GM23248 (cell line): Measurements from ENCODE around the gene SPG7. TPM values are rescaled to one million over a fixed set of nuclear protein-coding genes. Genes with fewer than 3 reads are reported as not detected.

Experiments
- DNase-seq: peaks from one replicate; pipeline ENCODE4 v3.0.0-alpha.2; 2015
- H2AFZ ChIP-seq: fragments of 200-600 bp; sonication (generic); 2 replicates; pipeline ENCODE4 v1.6.1; 2016; ENCODE audit warnings: antibody characterized with exemption
- H3F3A ChIP-seq: fragments of 200-600 bp; sonication (generic); 2 replicates; pipeline ENCODE4 v1.6.1; 2016; ENCODE audit warnings: mild to moderate bottlenecking, antibody characterized with exemption, mixed run types; ENCODE audit not compliant: insufficient read depth
- H3K27ac ChIP-seq: fragments of 200-600 bp; sonication (generic); 2 replicates; pipeline ENCODE4 v1.5.1; 2016; ENCODE audit warnings: mild to moderate bottlenecking
- H3K27me3 ChIP-seq: fragments of 200-600 bp; sonication (generic); replicated peaks from 2 replicates; pipeline ENCODE4 v1.6.1; 2016; ENCODE audit warnings: mild to moderate bottlenecking; ENCODE audit not compliant: insufficient read depth
- H3K36me3 ChIP-seq: fragments of 200-600 bp; sonication (generic); 2 replicates; pipeline ENCODE4 v1.6.1; 2016; ENCODE audit warnings: low read depth, mild to moderate bottlenecking
- H3K4me1 ChIP-seq: fragments of 200-600 bp; sonication (generic); 2 replicates; pipeline ENCODE4 v1.6.1; 2016; ENCODE audit warnings: mild to moderate bottlenecking; ENCODE audit not compliant: insufficient read depth
- H3K4me2 ChIP-seq: fragments of 200-600 bp; sonication (generic); one replicate; pipeline ENCODE4 v1.6.1; 2016; ENCODE audit warnings: mild to moderate bottlenecking; ENCODE audit not compliant: unreplicated experiment
- H3K4me3 ChIP-seq: fragments of 200-600 bp; sonication (generic); 2 replicates; pipeline ENCODE4 v1.5.1; 2016; ENCODE audit warnings: mild to moderate bottlenecking
- H3K79me2 ChIP-seq: fragments of 200-600 bp; sonication (generic); 2 replicates; pipeline ENCODE4 v1.6.1; 2016; ENCODE audit warnings: mild to moderate bottlenecking; ENCODE audit not compliant: insufficient read depth
- H3K9ac ChIP-seq: fragments of 200-600 bp; sonication (generic); 2 replicates; pipeline ENCODE4 v1.6.1; 2016; ENCODE audit warnings: mild to moderate bottlenecking
- H3K9me2 ChIP-seq: fragments of 200-600 bp; sonication (generic); 2 replicates; pipeline ENCODE4 v1.6.1; 2016; ENCODE audit warnings: mixed run types, mild to moderate bottlenecking, moderate library complexity; ENCODE audit not compliant: insufficient read depth
- H3K9me3 ChIP-seq: fragments of 200-600 bp; sonication (generic); one replicate; pipeline ENCODE4 v1.6.1; 2017; ENCODE audit warnings: low read depth
- H4K20me1 ChIP-seq: fragments of 200-600 bp; sonication (generic); 2 replicates; pipeline ENCODE4 v1.6.0; 2016; ENCODE audit not compliant: insufficient read depth
- EZH2 ChIP-seq: fragments of 200-600 bp; sonication (generic); IDR thresholded peaks from 2 replicates; pipeline ENCODE4 v1.6.1; 2018; ENCODE audit warnings: antibody characterized with exemption, mild to moderate bottlenecking; ENCODE audit not compliant: insufficient read depth, poor library complexity, severe bottlenecking
- EZH2phosphoT487 ChIP-seq: fragments of 200-600 bp; sonication (generic); IDR thresholded peaks from 2 replicates; pipeline ENCODE4 v1.6.1; 2018; ENCODE audit warnings: antibody characterized with exemption, moderate library complexity, mild to moderate bottlenecking, low read depth; ENCODE audit not compliant: insufficient read depth
- WGBS, 2 experiments: methylation state at CpG; one replicate each; pipeline ENCODE4 v1.1.6; 2015 to 2017; ENCODE audit warnings: low lambda C conversion rate in 2 of 2, low coverage in 1 of 2; ENCODE audit errors: missing lambda C conversion rate in 2 of 2; 5-methylcytosine and 5-hydroxymethylcytosine counted together
- in situ Hi-C: fragments of 300-500 bp; cut with MboI; formaldehyde crosslinking; loops from 2 replicates; pipeline ENCODE4 v1.15.0; 2020
- polyA plus RNA-seq: library from polyadenylated mRNA; unstranded; fragments of >200 nt; fragmentation: Nextera tagmentation; extraction: Ambion mirVana; gene quantifications from 2 replicates; pipeline ENCODE4 v1.2.1, GENCODE V29; 2016
- total RNA-seq: library from RNA; depleted of rRNA; stranded (reverse); fragments of >200 nt; shearing (Covaris generic); gene quantifications from 2 replicates; pipeline ENCODE4 v1.2.3, GENCODE V29; 2014

The SPG7 gene
- total and polyA plus RNA-seq, 2 experiments from 2014 or later = 53.9 to 155 TPM

DNA sequence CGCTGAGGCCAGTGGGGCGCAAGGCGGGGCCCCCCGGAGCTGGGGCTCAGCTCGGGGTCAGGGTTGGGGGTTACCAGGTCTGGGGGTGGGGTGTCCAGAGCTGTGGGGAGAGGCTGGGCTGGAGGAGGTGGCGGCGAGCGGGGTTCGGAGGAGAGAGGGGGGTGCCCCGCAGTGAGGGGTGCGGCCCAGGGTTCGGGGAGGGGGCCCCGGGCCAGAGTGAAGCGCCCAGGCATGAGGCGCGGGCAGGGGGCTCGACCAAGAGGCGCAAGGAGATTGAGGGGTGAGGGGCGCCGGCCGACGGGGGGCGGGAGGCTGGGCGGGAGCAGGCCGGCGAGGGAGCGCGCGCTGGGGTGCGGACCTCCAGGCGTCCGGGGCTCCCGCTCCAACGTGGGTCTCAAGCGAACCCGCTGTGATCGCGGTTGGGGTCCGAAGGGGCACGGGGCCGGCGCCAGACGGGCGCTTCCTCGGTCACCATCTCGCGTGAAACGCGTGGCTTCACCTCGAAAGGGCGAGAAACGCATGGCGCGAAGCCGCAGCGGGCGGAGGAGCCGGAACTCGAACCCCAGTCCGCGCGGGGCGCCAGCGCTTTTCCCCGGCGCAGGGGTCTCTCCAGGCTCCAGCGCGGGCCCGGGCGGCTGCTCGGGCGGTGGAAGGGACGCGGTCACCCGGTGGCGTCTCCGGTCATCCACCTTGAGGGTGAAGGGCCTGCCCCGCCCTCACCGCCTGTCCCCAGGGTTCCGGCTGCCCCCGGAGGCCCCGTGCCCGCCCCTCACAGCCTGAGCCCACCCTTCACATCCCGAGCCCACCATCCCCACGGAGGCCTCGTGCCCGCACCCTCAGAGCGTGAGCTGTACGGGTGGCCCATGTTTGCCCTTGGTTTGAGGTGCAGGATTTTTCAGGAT is 68.2 kb downstream of the SPG7 start:
- no peak for DNase-seq
- H3K36me3 ChIP-seq = no peaks in the 10 kb centered on the region
- H3K4me1 ChIP-seq = peaks cover 4% of the 10 kb centered on the region; the same call in 1 of the 2 replicates
- peak overlapping the region; percentile 20; the same call in 1 of the 2 replicates for H3K9ac ChIP-seq
- no peak overlapping the region for H3K27ac ChIP-seq
- H3K4me2 ChIP-seq = peak overlapping the region; percentile 39
- H3K79me2 ChIP-seq = no peaks in the 10 kb centered on the region
- TF ChIP-seq EZH2 = peak; percentile 39
- no peak for TF ChIP-seq EZH2phosphoT487
- no peaks in the 10 kb centered on the region for H3K9me2 ChIP-seq
- H2AFZ ChIP-seq = 0 out of 2 replicates have a peak overlapping the region, but pooled peaks have one; percentile 16
- 12 to 18% methylated on average over 37 to 78 of the region's 89 CpGs for WGBS, 2 experiments
- no peaks in the 10 kb centered on the region for H3K27me3 ChIP-seq
- peak overlapping the region; percentile 53 for H3K4me3 ChIP-seq
- in situ Hi-C loops = no loop called here
- no peaks in the 10 kb centered on the region for H4K20me1 ChIP-seq
- H3F3A ChIP-seq = peaks cover 8% of the 10 kb centered on the region; the same call in 1 of the 2 replicates
- H3K9me3 ChIP-seq = no peaks in the 10 kb centered on the region

DNA sequence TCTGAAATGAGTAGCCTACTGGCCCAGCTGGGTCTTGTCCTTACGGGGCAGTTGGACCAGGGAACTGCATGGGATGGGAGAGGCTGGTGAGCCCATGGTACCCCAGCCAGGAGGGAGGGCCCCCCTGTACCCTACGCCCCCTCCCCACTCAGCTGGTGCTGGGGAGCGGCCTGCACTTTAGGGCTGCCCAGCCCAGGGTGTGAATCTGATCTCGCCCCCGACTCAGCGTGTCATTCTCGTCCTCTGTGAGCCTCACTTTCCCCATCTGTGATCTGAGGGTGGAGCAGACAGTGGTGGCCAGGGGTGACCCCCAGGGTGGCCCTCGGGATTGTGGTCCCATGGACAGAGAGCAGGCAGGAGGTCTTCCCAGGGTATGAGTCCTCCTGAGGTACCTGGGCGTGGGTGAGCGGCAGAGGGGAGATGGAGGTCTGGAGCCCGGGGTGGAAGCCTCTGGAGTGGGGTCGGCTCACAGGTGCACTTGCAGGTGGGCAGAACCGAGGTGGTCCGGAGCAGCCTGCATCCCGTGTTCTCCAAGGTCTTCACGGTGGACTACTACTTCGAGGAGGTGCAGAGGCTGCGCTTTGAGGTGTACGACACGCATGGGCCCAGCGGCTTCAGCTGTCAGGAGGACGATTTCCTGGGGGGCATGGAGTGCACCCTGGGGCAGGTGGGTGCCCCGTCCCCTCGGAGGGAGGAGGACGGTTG is 69.0 kb downstream of the SPG7 start:
- H3K27me3 ChIP-seq = no peaks in the 10 kb centered on the region
- in situ Hi-C loops = no loop called here
- H3K27ac ChIP-seq = no peak overlapping the region
- H3K79me2 ChIP-seq = no peaks in the 10 kb centered on the region
- H3K4me3 ChIP-seq = no peak overlapping the region
- no peaks in the 10 kb centered on the region for H3K9me2 ChIP-seq
- no peaks in the 10 kb centered on the region for H3K36me3 ChIP-seq
- H3K9ac ChIP-seq = no peak overlapping the region
- H3K4me2 ChIP-seq = no peak overlapping the region
- H2AFZ ChIP-seq = no peak overlapping the region
- peaks cover 16% of the 10 kb centered on the region for H3F3A ChIP-seq
- H3K4me1 ChIP-seq = peaks cover 12% of the 10 kb centered on the region
- no peaks in the 10 kb centered on the region for H3K9me3 ChIP-seq
- 87 to 90% methylated on average over 22 to 25 of the region's 25 CpGs for WGBS, 2 experiments
- TF ChIP-seq EZH2 = no peak
- no peak for TF ChIP-seq EZH2phosphoT487
- DNase-seq = peak; percentile 45
- H4K20me1 ChIP-seq = no peaks in the 10 kb centered on the region

DNA sequence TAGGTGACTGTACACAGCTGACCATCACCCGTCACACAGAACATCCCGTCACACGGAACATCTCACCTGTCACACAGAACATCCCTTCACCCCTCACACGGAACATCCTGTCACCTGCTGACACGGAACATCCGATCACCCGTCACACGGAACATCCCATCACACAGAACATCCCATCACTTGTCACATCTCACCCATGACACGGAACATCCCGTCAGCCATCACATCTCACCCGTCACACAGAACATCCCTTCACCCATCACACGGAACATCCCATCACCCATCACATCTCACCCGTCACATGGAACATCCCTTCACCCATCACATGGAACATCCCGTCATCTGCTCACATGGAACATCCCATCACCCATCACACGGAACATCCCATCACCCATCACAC is 71.1 kb downstream of the SPG7 start:
- no peaks in the 10 kb centered on the region for H3K27me3 ChIP-seq
- TF ChIP-seq EZH2 (no peak), EZH2phosphoT487 (no peak)
- DNase-seq = no peak
- no peaks in the 10 kb centered on the region for H3K9me2 ChIP-seq
- H3K36me3 ChIP-seq = no peaks in the 10 kb centered on the region
- no peaks in the 10 kb centered on the region for H3K79me2 ChIP-seq
- 88 to 91% methylated on average over 14 to 15 of the region's 15 CpGs for WGBS, 2 experiments
- H4K20me1 ChIP-seq = no peaks in the 10 kb centered on the region
- no peaks in the 10 kb centered on the region for H3K9me3 ChIP-seq
- peaks cover 16% of the 10 kb centered on the region for H3K4me1 ChIP-seq
- H3F3A ChIP-seq = peaks cover 16% of the 10 kb centered on the region
- H2AFZ ChIP-seq = no peak overlapping the region
- H3K4me2 ChIP-seq = no peak overlapping the region
- in situ Hi-C loops = no loop called here
- H3K9ac ChIP-seq = no peak overlapping the region
- no peak overlapping the region for H3K27ac ChIP-seq
- H3K4me3 ChIP-seq = no peak overlapping the region

DNA sequence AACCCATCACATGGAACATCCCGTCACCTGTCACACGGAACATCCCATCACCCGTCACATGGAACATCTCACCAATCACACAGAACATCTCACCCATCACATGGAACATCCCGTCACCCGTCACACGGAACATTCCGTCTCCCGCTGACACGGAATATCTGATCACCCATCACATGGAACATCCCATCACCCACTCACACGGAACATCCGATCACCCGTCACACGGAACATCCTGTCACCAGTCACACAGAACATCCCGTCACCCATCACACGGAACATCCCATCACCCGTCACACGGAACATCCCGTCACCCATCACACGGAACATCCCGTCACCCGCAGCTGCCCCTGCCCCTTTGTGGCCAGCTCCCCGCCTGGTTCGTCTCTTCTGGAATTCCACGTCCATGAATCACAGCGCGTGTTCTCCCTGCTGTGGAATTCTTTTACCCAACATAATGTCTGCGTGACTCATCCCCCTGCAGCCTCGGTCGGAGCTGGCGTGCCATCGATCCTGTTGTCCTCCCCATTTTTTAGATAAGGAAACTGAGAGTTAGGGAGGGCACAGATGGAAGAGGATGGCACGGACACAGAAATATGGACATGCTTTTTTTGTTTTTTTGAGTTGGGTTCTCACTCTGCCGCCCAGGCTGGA is 73.0 kb downstream of the SPG7 start:
- Histone ChIP-seq H3K9me3 (no peaks in the 10 kb centered on the region), H3K36me3 (no peaks in the 10 kb centered on the region), H3K4me2 (no peak overlapping the region), H3K4me1 (peaks cover 16% of the 10 kb centered on the region), H3K27me3 (no peaks in the 10 kb centered on the region), H3F3A (peaks cover 16% of the 10 kb centered on the region), H4K20me1 (no peaks in the 10 kb centered on the region), H2AFZ (no peak overlapping the region), H3K27ac (peak overlapping the region; percentile 75), H3K79me2 (no peaks in the 10 kb centered on the region), H3K4me3 (no peak overlapping the region), H3K9ac (no peak overlapping the region), H3K9me2 (no peaks in the 10 kb centered on the region)
- no peak for TF ChIP-seq EZH2phosphoT487
- 51 to 55% methylated on average over 28 to 33 of the region's 33 CpGs for WGBS, 2 experiments
- in situ Hi-C loops = no loop called here
- DNase-seq = peak; percentile 99
